Ovary (tissue), 9 donors: ENCODE measurements around the gene CMIP. TPM values are rescaled to one million over a fixed set of nuclear protein-coding genes. Genes with fewer than 3 reads are reported as not detected.

Experiments used
- DNase-seq, 5 donors: peaks; one replicate each; pipeline ENCODE4 v3.0.0-alpha.2; 2019 to 2020
- H3K27ac ChIP-seq, 2 donors: fragments of 200-600 bp; one replicate each; pipeline versions ENCODE4 v1.5.1 to v1.8.0; 2019 to 2022
- H3K27me3 ChIP-seq: fragments of 200-600 bp; one replicate; pipeline ENCODE4 v1.8.0; 2022
- H3K36me3 ChIP-seq: fragments of 200-600 bp; sonication (generic); one replicate; pipeline ENCODE4 v1.5.1; 2019
- H3K4me1 ChIP-seq: one replicate; pipeline ENCODE4 v1.8.1; 2013; ENCODE audit warnings: mild to moderate bottlenecking, moderate library complexity; ENCODE audit not compliant: insufficient read depth
- H3K4me3 ChIP-seq: fragments of 200-600 bp; sonication (generic); one replicate; pipeline ENCODE4 v1.5.1; 2017
- H3K9me3 ChIP-seq, 2 donors: fragments of 200-600 bp in 1 of 2; sonication (generic) in 1 of 2; one replicate each; pipeline versions ENCODE4 v1.5.1 to v1.8.1; 2013 to 2019; ENCODE audit warnings: mild to moderate bottlenecking in 1 of 2, moderate library complexity in 1 of 2
- EP300 ChIP-seq: sonication (generic); formaldehyde crosslinking; IDR thresholded peaks from one replicate; pipeline ENCODE4 v1.6.1; 2017; ENCODE audit warnings: antibody characterized with exemption
- POLR2A ChIP-seq: fragments of 450-650 bp; IDR thresholded peaks from one replicate; pipeline ENCODE4 v1.6.1; 2017; ENCODE audit warnings: antibody characterized with exemption, mild to moderate bottlenecking, moderate library complexity
- WGBS, 3 donors: extraction: QIAGEN DNeasy Blood & Tissue Kit in 1 of 3; methylation state at CpG; one replicate each; pipeline versions ENCODE4 v1.1.5 to v1.1.7; 2013 to 2017; 5-methylcytosine and 5-hydroxymethylcytosine counted together
- intact Hi-C, 4 donors: fragments of 100-400 bp; cut with DNase I; formaldehyde crosslinking; loops; one replicate each; pipeline versions ENCODE4 v1.11.0 to v1.15.1; 2022 to 2023
- polyA plus RNA-seq, 2 donors: library from polyadenylated mRNA; stranded (reverse); fragments of 200-250 nt in 1 of 2; fragments of 350-450 nt in 1 of 2; fragmentation: Illumina TruSeq in 1 of 2; extraction: RNeasy Lipid Tissue Mini Kit (QIAGEN cat#74804) in 1 of 2; gene quantifications; one replicate each; pipeline ENCODE4 v1.2.3, GENCODE V29; 2013 to 2014
- total RNA-seq, 7 donors: library from RNA; depleted of rRNA in 2 of 7; stranded (reverse); fragments of >200 nt in 2 of 7; fragmentation: NEBNext Ultra II Directional in 3 of 7; extraction: Animal tissue kit (Norgen Biotek cat#: 25700) in 3 of 7; gene quantifications; one replicate each; pipeline versions ENCODE4 v1.1.0 to v1.2.4, GENCODE V29; 2016 to 2023
- TF ChIP-seq, protein P1 (sequence below), 3 donors: fragments of 450-650 bp in 2 of 3; fragments of 200-600 bp in 1 of 3; IDR thresholded peaks; one replicate each; pipeline versions ENCODE4 v1.5.1 to v1.8.0; 2016 to 2022; ENCODE audit warnings: antibody characterized with exemption in 3 of 3, mild to moderate bottlenecking in 1 of 3
- donor health status: DM: no; HTN: no; CAD: no; lungs with moderate emphysema.
- donor health status: DM: no; HTN: no; CAD: no.
- donor health status: Bipolar disorder and iron deficiency.
- donor health status: DM: yes; HTN: yes; CAD: no.
- donor health status: DM: no; HTN: no; CAD: no.
- donor health status: DM: yes; HTN: yes; CAD: no.

CMIP gene
- total and polyA plus RNA-seq, 9 donors: 19.4 to 68.2 (median 38.7) TPM

DNA sequence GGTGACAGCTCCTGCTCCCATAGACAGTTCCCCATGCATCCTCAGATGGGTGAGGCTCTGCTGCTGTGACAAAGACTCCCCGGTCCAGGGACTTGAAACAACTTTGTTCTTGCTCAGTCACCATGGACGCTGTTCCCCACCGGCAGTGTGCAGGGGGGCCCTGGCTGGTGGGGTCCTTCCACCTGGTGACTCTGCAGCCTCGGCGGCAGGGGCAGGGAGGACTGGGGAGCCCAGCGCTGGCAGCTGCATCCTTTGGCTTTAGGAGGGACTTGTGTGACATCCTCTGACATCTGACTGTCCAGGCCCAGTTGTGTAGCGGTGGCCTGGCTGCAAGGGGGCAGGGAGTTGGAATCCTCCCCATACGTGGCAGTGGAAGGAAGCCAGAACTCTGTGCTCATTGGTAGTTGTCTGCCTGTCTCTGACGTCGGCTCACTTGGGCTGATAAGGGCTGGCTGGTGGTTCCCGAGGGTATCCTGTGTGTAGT lies 107.3 kb downstream of the CMIP start:
- TF ChIP-seq, protein P1, sequence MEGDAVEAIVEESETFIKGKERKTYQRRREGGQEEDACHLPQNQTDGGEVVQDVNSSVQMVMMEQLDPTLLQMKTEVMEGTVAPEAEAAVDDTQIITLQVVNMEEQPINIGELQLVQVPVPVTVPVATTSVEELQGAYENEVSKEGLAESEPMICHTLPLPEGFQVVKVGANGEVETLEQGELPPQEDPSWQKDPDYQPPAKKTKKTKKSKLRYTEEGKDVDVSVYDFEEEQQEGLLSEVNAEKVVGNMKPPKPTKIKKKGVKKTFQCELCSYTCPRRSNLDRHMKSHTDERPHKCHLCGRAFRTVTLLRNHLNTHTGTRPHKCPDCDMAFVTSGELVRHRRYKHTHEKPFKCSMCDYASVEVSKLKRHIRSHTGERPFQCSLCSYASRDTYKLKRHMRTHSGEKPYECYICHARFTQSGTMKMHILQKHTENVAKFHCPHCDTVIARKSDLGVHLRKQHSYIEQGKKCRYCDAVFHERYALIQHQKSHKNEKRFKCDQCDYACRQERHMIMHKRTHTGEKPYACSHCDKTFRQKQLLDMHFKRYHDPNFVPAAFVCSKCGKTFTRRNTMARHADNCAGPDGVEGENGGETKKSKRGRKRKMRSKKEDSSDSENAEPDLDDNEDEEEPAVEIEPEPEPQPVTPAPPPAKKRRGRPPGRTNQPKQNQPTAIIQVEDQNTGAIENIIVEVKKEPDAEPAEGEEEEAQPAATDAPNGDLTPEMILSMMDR (IDR thresholded peaks at IDR 0.05): no peak
- TF ChIP-seq POLR2A (no peak), EP300 (no peak)
- peaks cover 6% of the 10 kb centered on the region for H3K4me1 ChIP-seq
- 73 to 80% (median 76%) methylated on average over 11 of the region's 11 CpGs for WGBS, 3 donors
- no peaks in the 10 kb centered on the region for H3K36me3 ChIP-seq
- H3K4me3 ChIP-seq: no peak overlapping the region
- no peak for DNase-seq
- no peaks in the 10 kb centered on the region for H3K9me3 ChIP-seq
- H3K27ac ChIP-seq: no peak overlapping the region
- no peaks in the 10 kb centered on the region for H3K27me3 ChIP-seq
- intact Hi-C loops: no loop called here

GRCh38 chr16:81552743-81553079 lies 108.1 kb downstream of the CMIP start:
- no peaks in the 10 kb centered on the region for H3K36me3 ChIP-seq
- no peak overlapping the region for H3K27ac ChIP-seq
- no peak for DNase-seq
- H3K9me3 ChIP-seq: no peaks in the 10 kb centered on the region
- peaks cover 6% of the 10 kb centered on the region for H3K4me1 ChIP-seq
- 81 to 94% (median 83%) methylated on average over 1 of the region's 1 CpG for WGBS, 3 donors
- TF ChIP-seq, protein P1 (IDR thresholded peaks at IDR 0.05): no peak
- no peak for TF ChIP-seq POLR2A
- TF ChIP-seq EP300: no peak
- intact Hi-C loops: no loop called here
- H3K4me3 ChIP-seq: no peak overlapping the region
- no peaks in the 10 kb centered on the region for H3K27me3 ChIP-seq

GRCh38 chr16:81553080-81553813 lies 108.6 kb downstream of the CMIP start:
- TF ChIP-seq POLR2A (no peak), EP300 (no peak)
- TF ChIP-seq, protein P1 (IDR thresholded peaks at IDR 0.05): no peak
- no peak overlapping the region for H3K27ac ChIP-seq
- DNase-seq: no peak
- WGBS, 3 donors: 65 to 72% (median 68%) methylated on average over 22 of the region's 22 CpGs
- no peaks in the 10 kb centered on the region for H3K36me3 ChIP-seq
- H3K27me3 ChIP-seq: no peaks in the 10 kb centered on the region
- intact Hi-C loops: no loop called here
- H3K9me3 ChIP-seq: no peaks in the 10 kb centered on the region
- peaks cover 6% of the 10 kb centered on the region for H3K4me1 ChIP-seq
- no peak overlapping the region for H3K4me3 ChIP-seq

GRCh38 chr16:81553814-81554675 lies 109.4 kb downstream of the CMIP start:
- TF ChIP-seq POLR2A (no peak), EP300 (no peak)
- TF ChIP-seq, protein P1 (IDR thresholded peaks at IDR 0.05): no peak
- no peak for DNase-seq

More at GRCh38 chr16:81553814-81554675, 109.4 kb downstream of the CMIP start:
- no peaks in the 10 kb centered on the region for H3K27me3 ChIP-seq
- no peaks in the 10 kb centered on the region for H3K36me3 ChIP-seq
- 79 to 81% (median 81%) methylated on average over 10 of the region's 10 CpGs for WGBS, 3 donors
- peaks cover 9% of the 10 kb centered on the region for H3K4me1 ChIP-seq
- intact Hi-C loops: no loop called here
- H3K4me3 ChIP-seq: no peak overlapping the region
- H3K9me3 ChIP-seq: no peaks in the 10 kb centered on the region
- no peak overlapping the region for H3K27ac ChIP-seq
